TTC549 (cell line): ENCODE results near the gene F8.
"Not testable (repeated sequence)": the region's sequence is repeated elsewhere in the genome, so short reads cannot be mapped to it uniquely, and the experiment has no call there.

Source experiments
- FAIRE-seq: peaks from 2 replicates; lab custom pipeline; 2012; peaks lifted over from hg19 to GRCh38; lab: Jason Lieb, UNC

Gene F8

DNA sequence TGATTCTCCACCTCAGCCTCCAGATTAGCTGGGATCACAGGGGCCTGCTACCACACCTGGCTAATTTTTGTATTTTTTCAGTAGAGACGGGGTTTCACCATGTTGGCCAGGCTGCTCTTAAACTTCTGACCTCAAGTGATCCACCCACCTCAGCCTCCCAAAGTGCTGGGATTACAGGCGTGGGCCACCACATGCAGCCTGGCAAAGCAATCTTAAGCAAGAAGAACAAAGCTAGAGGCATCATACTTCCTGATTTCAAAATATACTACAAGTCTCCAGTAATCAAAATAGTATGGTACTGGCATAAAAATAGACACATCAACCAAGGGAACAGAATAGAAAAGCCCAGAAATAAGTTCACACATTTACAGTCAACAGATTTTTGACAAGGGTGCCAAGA, 149.2 kb downstream of the F8 start:
- no peak for FAIRE-seq

DNA sequence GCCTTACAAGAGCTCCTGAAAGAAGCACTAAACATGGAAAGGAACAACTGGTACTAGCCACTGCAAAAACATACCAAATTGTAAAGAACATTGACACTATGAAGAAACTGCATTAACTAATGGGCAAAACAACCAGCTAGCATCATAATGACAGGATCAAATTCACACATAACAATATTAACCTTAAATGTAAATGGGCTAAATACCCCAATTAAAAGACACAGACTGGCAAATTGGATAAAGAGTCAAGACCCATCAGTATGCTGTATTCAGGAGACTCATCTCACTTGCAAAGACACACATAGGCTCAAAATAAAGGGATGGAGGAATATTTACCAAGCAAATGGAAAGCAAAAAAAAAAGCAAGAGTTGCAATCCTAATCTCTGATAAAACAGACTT, 154.0 kb downstream of the F8 start:
- FAIRE-seq: not testable (repeated sequence)

DNA sequence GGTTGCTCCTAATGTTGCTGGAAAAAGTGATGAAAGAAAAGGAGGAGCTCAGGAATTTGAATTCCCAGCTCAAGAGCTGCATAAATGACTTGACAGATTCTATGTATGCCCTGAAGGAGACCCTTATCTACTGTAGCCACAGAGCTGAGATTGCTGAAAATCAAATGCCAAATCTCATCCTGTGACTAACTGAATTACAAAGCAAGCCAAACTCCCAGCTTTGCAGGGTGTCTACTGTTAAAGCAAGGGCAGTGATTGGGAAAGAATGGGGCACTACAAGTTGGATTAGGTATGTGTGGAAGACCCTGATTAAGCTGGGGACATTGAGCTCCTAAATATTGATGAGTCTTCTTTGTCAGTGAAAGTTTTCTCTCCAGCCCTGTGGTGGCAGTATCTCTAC, 167.3 kb downstream of the F8 start:
- FAIRE-seq: no peak

DNA sequence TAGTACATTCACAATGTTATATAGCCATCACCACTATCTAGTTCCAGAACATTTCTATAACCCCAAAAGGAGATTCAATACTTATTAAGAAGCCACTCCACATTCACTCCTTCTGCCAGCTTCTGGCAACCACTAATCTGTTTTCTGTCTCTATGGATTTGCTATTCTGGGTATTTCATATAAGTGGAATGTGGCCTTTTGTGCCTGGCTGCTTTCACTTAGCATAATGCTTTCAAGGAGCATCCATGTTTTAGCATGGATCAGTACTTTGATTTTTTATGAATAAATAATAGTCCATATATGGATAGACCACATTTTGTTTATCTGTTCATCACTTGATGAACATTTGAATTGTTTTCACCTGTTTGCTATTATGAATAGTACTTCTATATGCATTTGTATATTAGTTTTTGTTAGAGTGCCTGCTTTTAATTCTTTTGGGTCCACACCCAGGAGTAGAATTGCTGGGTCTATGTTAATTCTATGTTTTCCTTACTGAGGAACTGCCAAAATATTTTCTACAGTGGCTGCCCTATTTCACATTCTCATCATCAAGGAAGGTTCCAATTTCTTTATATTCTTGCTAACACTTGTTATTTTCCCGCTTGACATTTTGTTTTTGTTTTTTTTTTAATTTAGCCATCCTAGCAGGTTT, 171.4 kb downstream of the F8 start:
- FAIRE-seq: no peak

DNA sequence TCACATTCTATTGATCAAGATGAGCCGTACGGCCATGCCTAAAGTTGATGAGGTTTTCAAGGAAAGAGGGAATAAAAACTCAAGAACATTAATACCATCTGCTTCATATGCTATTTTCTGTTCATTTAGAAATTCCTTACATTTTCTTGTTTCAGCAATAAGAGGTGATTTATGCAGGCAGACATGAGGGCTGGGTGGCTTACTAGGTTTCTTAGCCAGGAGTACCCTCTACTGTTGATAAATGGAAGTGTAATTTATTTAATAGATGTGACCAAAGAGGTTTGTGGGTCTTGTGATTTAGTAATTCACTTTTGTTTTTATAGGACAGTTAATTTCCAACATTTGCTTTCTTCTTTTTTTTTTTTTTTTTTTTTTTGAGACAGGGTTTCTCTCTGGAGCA, 181.7 kb downstream of the F8 start:
- no peak for FAIRE-seq

DNA sequence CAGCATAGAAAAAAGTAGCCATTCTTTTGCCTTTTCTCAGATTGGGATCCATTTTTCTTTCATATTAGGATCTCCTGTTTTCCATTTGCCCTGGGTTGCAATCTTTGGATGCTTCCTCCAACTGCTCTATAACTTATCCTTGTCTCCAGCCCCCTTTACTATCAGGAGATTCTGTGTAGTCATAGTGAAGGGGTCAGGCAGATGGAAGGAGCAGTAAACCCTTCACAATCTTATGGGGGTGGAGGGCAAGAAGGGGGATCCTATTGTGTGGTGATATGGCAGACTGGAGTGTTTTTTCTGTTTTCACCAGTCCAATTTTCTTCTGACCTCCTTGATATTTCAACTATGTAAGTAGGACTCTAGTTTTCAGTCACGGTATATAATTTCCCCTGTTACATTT, 186.4 kb downstream of the F8 start:
- no peak for FAIRE-seq

DNA sequence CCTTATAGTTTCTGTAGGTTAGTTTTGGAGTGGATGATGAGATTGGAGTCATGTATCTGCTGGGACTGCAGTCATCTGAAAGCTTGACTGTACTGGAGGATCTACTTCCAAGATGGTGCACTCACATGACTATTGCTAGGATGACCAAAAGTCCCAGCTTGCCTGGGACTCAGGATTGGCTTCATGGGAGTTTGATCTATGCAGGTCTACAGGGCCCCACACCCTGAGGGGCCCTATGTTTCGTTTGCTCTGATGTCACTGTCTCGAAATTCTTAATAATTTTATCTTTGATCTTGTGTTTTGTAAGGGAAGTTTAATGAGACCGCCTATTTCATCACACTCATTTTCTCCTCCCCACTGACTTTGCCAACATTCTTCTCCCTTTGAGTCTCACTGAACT, 188.0 kb downstream of the F8 start, which contains the start of gene SMIM9:
TSS of gene SMIM9 (minus strand) at position 101 of the 400 bp plus-strand sequence. CDS start 3,806 bp downstream, outside the sequence.
- no peak for FAIRE-seq

DNA sequence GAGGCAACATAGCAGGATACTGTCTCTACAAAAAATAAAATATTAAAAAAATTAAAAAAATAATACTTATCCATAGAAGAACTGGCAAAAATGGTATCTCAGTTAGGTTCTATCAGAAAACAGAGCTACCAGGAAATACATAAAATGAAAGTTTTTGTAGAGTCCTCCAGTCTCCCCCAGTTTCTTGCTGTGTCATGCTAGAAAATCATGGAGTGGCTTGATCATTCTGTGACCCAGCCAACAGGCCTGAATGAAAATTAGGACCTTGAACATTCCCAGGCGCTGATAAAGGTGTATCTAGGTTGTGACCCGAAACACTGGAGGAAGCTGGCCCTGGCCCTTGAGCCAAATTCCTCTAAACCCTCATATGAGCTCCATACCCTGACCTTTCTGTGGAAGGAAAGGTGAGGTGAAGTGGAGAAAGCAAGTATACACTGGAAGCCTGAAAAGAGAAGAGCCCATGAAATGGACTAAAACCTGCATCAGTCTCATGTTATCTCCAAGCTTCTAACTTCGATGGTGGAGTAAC, 188.7 kb downstream of the F8 start:
- FAIRE-seq: no peak

DNA sequence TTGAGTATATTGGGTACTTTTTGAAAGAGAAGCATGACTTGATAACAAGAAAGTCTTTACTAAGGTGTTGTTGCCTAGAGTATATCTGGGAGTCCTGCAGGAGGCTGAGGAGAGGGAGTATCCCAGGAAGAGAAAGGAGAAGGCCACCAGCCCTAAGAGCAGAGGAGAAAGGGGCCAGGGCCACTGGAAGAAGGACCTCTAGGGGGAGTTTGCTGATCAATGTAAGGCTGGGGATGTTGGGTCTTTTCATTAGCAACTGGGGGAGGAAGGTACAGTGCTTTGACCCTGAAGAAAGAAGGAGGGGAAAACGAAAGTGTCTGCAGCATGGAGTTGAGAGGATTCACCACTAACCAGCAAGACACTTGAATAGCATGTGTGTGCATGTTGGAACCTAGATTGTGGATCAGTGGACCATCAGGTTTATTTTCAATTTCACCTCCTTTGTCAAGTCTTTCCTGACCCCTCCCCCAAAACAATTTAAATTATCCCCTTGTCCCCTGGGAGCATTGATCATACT, 192.5 kb downstream of the F8 start:
- FAIRE-seq: no peak

DNA sequence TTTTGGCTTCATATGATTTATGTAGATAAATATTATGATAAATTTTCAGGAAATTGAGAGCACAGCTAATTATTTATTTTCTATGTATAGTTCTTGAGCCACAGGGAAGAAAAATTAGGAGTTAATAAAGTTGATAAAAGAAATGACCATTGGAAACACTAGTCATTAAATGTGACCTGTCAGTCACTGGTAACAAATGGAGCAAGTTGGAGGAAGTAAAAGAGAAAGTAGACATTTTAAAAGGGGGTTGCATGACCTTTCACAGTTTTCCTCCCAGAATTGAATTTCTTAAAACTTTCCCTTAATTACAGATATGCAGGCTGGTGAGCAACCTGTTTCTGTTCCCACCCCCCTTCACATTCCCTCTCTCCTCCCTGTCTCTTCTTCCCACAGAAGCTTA, 193.4 kb downstream of the F8 start:
- no peak for FAIRE-seq

DNA sequence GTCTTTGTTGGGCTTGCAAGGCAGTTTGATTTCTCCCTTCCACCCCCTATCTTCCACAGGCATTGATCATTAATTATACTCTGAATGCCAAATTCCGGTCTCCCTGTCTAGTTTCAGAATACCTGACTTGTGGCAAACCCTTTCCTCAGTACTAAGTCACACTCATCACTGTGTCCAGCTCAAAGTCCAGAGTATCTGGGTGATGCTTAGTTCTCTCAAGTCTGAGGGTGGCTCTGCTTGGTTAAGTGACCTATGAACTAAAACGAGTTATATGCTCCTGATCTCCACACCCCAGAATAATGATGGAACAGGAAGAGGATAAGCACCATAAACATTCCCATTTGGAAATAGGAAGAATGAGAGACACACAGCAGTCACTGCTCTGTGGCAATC, 194.5 kb downstream of the F8 start:
- no peak for FAIRE-seq

DNA sequence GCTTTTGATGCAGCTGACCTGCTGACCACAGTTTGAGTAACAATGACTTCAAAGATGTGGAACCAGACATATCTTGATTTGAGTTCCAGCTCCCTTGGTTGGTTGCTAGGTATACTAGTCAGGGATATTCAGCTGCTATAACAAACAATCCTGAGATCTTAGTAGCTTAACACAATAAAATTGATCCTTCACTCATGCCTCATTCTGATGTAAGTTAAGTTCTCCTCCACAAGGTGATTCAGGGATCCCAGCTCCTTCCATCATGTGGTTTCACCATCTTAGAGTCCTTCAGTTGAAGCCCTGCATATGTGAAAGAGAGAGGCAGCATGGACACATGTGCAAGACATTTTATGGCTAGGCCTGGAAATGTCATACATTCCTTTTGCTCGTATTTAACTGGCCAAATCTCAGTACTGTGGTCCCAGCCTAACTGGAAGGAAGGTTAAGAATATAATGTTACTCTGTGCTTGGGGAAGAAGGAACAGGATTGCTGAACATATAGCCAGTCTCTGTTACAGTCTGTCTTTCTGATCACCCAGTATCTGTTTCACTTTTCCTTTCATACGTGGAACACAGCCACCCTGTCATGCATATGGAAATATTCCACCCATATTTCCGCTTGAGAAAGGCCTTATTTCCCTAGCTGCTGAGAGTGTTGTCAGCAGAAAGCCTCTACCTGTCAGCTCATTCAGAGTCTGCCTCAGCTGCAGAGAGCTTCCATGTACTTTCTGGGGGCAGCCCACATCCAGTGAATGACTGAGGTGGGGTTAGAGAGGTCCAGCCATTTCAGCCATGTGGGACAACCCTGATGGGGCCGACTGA, 195.1 kb downstream of the F8 start:
- no peak for FAIRE-seq

DNA sequence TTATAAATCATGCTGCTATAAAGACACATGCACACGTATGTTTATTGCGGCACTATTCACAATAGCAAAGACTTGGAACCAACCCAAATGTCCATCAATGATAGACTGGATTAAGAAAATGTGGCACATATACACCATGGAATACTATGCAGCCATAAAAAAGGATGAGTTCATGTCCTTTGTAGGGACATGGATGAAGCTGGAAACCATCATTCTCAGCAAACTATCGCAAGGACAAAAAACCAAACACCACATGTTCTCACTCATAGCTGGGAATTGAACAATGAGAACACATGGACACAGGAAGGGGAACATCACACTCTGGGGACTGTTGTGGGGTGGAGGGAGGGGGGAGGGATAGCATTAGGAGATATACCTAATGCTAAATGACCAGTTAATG, 196.9 kb downstream of the F8 start:
- not testable (repeated sequence) for FAIRE-seq

DNA sequence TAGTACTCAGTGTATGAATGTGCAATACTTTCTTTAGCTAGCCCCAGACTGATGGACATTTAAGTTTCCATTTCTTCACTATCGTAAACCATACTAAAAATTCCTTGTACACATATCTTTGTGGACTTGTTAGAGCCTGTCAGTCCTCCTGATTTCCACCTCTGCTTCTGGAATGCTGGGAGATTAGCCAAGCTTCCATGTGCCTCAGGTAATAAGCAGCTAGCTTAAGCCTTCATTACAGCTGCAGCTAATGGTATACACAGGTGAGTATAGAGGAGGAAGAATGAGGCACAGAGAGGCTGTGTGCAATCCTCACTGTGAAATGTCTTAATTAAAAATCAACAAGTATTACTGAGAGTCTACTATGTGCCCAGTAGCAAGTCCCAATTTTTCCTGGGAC, 197.9 kb downstream of the F8 start:
- FAIRE-seq: no peak

DNA sequence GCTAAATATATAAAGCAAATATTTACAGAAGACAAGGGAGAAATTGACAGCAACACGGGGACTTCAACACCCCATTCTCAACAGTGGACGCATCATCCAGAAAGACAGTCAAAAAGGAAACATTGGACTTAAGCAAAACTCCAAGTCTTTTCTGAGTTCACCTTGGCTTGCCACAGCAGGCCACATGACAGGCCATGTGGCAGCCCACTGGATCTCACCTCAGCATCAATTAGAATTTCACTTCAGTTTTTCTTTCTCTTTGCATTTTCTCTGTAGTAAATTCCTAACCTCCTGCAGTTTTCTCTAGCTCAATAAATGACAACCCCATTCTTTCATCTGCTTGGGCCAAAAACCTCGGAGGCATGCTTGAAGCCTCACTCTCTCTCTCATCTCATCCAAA, 200.5 kb downstream of the F8 start:
- FAIRE-seq: no peak

DNA sequence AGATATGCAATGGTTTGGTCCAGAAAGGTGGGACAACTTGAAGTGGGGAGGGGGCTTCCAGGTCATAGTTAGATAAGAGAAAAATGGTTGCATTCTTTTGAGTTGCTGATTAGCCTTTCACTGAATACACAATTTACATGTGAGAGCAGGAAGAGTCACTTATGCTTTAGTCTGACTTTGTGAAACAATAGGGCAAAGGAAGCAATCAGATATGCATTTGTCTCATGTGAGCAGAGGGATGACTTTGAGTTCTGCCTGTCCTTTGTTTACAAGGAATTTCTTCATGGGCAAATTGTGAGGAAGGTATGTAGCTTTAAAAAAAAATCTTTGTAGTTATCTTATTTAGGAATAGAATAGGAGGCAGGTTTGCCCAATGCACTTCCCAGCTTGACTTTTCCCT, 201.0 kb downstream of the F8 start:
- FAIRE-seq: no peak

DNA sequence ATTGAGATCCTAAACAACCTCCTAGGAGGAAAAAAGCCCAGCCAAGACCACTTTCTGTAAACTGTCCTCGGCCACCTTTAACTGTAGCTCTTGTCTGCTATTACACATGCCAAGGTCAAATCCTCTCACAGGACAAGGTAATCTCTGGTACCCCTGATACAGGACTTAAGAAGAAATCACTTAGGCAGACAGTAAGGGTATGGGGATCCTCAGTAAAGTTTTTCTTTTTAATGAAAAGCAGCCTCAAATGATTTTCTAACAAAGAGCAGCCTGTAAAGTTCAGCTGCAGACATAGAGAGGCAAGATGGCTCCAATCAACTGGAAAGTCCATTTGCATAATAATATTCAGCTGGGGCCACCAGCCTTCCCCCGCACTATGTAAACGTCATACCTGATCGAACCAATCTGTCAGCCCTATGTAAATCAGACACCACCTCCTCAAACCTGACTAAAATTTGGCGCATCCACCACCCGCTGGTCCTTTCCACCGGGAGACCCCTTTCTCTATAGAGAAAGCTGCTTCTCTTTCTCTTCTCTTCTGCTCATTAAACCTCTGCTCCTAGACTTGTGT, 202.7 kb downstream of the F8 start:
- FAIRE-seq: no peak

DNA sequence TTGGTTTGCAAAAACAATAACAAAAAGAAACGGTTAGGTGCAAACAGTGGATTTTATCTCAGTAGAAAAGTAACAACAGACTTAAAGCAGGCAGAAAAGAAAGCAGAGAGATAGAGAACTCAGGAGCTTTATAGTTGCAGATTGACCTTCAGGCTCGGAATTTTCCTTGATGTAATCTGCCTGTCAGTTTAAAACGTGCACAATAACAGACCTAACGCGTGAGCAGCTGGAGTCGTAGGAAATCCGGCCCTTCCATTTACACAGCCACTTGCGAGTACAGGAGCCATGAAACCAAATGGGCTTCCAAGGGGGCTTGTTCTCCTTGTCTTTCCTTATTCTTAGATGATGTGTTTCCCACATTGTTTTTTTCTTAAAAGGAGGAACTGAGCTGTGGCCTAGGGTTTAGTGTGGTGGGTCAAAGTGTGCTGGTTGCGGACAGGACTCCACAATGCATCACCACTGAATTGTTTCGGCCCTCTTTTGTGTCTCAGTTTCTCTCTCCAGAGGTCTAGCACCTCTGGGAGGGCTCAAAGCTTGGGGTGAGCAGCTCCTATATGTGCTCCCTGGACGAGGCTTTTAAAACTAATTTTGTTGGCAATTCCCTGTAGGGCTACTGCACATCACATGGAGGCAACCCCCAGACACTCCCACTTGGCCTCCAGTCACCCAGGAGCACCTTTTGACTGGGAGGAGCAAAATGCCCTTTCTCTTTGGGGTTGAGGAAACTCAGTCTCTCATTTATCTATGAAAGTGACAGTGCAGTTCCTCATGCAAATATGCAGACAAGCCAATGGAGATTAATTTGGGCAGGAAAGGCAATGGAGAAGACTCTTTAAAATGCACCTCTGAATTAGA, 203.4 kb downstream of the F8 start:
- no peak for FAIRE-seq

DNA sequence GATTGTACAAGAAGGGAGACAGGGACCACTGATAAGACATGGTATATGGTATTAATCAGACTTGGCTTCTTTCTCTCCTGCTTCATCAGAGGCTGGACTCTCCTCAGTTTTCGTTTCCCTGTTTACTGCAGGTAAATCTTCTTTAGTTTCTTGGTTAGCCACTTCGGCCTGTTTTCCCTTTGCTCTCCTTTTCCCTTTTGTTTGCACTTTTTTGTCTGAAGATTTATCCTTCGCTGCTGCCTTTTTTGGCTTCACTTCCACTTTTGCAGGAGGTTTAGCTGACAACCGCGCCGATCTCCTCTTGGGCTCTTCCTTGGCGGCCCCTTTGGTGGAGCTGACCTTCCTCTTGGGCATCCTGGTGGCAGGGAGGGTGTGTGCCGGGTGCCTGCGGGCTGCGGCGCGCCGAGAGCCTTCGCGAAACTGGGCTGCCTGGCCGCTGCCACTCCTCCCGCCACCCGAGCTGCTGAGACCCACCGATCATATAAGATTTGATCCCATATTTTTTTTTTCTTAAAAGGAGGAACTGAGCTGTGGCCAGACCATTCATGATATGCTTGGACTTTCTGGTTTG, 205.4 kb downstream of the F8 start:
- not testable (repeated sequence) for FAIRE-seq

DNA sequence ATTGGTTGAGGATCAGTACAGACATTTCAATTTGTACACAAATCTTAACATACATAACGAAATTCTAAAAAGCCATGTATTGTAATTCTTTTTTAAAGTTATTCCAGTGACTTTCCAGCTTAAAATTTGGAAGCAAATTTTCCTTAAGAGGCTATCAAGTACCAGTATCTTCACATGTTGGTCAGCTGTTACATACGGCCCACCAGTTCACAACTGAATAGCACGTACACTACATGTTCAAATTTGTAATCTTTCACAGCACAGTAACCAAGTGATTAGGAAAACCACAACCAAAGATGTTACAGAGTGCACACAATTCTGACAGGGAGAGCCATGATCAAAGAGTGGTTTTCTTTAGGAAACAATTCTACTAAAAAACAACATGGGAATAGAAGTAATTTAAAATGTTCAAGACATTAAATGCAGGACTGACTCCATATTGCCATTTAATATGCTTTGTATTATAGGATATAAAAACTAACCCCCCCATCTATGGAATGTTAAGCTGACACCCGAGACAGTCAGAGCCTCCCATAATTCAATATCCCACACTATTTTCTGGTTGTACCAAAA, 206.1 kb downstream of the F8 start:
- not testable (repeated sequence) for FAIRE-seq

DNA sequence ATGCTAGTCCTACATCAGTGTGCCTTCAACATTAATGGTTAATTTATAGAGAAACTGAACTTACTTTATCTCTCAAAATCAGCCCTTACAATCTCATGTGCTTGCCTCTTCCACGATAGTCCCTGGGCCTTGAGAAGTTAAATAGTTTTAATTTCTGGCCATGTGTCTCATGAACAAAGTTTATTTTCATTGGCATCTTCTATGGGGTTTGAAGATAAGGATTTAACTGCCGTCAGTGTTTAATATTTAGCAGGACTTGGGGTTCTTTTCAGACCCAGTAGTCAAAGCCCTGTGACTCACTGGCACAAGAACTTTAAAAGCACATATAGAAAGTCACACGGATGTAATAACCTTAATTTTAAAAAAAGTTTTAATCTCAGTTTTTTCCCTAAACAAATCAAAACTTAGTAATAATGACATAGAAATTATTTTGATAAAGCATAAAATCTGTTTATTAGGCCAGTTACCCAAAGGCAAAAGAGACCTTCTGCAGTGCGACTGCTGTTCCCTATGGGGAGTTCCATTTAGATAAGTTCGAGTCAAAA, 207.2 kb downstream of the F8 start:
- no peak for FAIRE-seq
